ENCODE measurements around the gene WNT10A. TPM values are rescaled to one million over a fixed set of nuclear protein-coding genes. Genes with fewer than 3 reads are reported as not detected.

Gene WNT10A
- total RNA-seq, 1 experiment from 2014 or later = 0.10 TPM

- Histone ChIP-seq H3K27ac (no peak overlapping the region), H3K9me3 (replicated peaks) (no peaks in the 10 kb centered on the region), H3K36me3 (no peaks in the 10 kb centered on the region), H3K4me3 (no peak overlapping the region), H3K4me1 (peaks cover 28% of the 10 kb centered on the region), H3K27me3 (0 out of 2 replicates have a peak, but pooled peaks cover 4% of the 10 kb centered on the region)
- DNase-seq = no peak
These were observed 7.7 kb downstream of the WNT10A start for GRCh38 chr2:218888341-218888740.

DNA sequence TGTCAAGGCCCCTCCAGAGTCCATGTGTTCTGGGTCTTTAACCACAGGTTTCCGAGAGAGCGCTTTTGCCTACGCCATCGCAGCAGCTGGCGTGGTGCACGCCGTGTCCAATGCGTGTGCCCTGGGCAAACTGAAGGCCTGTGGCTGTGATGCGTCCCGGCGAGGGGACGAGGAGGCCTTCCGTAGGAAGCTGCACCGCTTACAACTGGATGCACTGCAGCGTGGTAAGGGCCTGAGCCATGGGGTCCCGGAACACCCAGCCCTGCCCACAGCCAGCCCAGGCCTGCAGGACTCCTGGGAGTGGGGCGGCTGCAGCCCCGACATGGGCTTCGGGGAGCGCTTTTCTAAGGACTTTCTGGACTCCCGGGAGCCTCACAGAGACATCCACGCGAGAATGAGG lies 9.3 kb downstream of the WNT10A start:
- H3K36me3 ChIP-seq = no peaks in the 10 kb centered on the region
- H3K27me3 ChIP-seq = no peaks in the 10 kb centered on the region
- no peak overlapping the region for H3K4me3 ChIP-seq
- no peak for DNase-seq
- peaks cover 43% of the 10 kb centered on the region for H3K4me1 ChIP-seq
- no peaks in the 10 kb centered on the region for H3K9me3 ChIP-seq (replicated peaks)
- H3K27ac ChIP-seq = no peak overlapping the region

DNA sequence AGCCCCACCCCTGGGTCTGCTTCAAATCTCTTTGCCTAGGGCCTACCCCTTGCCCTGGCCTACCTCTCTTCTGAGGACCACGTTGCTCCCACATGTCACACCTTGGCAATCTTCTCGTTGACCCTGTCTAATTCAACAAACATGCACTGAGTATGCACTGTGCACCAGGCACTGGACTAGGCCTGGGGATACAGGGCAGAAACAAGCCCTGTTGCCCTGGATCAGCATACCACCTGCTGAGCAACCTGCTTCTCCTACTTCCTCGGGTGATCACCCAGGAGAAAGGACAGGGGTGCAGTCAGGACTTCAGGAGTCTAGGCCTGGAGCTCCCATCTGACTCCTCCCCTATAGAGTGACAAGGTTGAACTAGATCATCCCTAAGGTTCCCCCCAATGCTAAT lies 9.7 kb downstream of the WNT10A start:
- no peak for DNase-seq
- no peaks in the 10 kb centered on the region for H3K27me3 ChIP-seq
- H3K9me3 ChIP-seq (replicated peaks) = no peaks in the 10 kb centered on the region
- H3K4me3 ChIP-seq = no peak overlapping the region
- no peaks in the 10 kb centered on the region for H3K36me3 ChIP-seq
- H3K4me1 ChIP-seq = peaks cover 48% of the 10 kb centered on the region
- no peak overlapping the region for H3K27ac ChIP-seq

GRCh38 chr2:218891275-218892135 lies 10.9 kb downstream of the WNT10A start:
- Histone ChIP-seq H3K4me1 (peaks cover 49% of the 10 kb centered on the region), H3K27ac (no peak overlapping the region), H3K9me3 (replicated peaks) (no peaks in the 10 kb centered on the region), H3K4me3 (no peak overlapping the region), H3K36me3 (no peaks in the 10 kb centered on the region), H3K27me3 (no peaks in the 10 kb centered on the region)
- DNase-seq = no peak

GRCh38 chr2:218892693-218893348 lies 12.2 kb downstream of the WNT10A start:
- Histone ChIP-seq H3K4me1 (peaks cover 42% of the 10 kb centered on the region), H3K4me3 (no peak overlapping the region), H3K27me3 (no peaks in the 10 kb centered on the region), H3K27ac (no peak overlapping the region), H3K36me3 (no peaks in the 10 kb centered on the region), H3K9me3 (replicated peaks) (no peaks in the 10 kb centered on the region)
- DNase-seq = no peak

- DNase-seq = no peak
- no peaks in the 10 kb centered on the region for H3K27me3 ChIP-seq
- no peaks in the 10 kb centered on the region for H3K9me3 ChIP-seq (replicated peaks)
- no peaks in the 10 kb centered on the region for H3K36me3 ChIP-seq
- H3K27ac ChIP-seq = no peak overlapping the region
- peaks cover 46% of the 10 kb centered on the region for H3K4me1 ChIP-seq
- H3K4me3 ChIP-seq = no peak overlapping the region
These were observed 12.9 kb downstream of the WNT10A start for GRCh38 chr2:218893349-218894150.

DNA sequence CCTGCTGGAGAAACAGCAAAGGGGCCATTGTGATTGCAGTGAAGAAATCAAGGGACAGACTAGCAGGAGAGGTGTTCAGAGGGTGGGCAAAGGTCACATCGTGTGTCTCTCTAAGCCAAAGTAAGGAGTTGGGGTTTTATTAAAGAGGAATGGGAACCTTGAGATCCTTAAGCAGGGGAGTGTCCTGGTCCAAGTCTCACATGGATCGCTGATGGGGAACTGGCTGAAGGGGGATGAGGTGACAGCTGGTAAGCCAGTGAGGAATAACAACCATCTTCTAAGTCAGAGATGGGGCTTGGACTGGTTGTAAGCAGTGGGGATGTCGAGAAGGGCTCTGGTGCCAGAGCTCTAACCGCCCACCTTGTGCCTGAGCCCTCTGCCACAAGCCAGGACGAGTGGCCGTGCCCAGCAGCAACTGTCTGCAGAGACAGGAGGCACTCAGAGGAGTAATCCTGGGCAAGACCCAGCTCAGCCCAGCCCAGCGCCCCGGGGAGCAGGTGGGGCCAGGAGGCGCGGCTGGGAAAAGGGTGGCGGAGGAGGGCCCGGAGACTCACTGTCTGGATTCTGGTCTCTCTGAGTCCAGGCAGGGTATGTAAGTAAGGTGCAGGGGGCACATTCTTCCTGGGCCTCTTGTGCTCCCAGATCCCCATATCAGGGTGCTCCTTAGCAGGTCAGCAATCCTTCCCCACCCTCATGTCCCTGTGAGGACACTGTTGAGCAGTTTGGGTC lies 13.7 kb downstream of the WNT10A start:
- Histone ChIP-seq H3K36me3 (no peaks in the 10 kb centered on the region), H3K4me1 (peaks cover 46% of the 10 kb centered on the region), H3K4me3 (no peak overlapping the region), H3K27ac (no peak overlapping the region), H3K9me3 (replicated peaks) (no peaks in the 10 kb centered on the region), H3K27me3 (no peaks in the 10 kb centered on the region; the same call in 1 of the 2 replicates)
- DNase-seq = no peak

- Histone ChIP-seq H3K36me3 (no peaks in the 10 kb centered on the region), H3K27ac (no peak overlapping the region), H3K9me3 (replicated peaks) (no peaks in the 10 kb centered on the region), H3K27me3 (no peaks in the 10 kb centered on the region; the same call in 1 of the 2 replicates), H3K4me1 (peaks cover 46% of the 10 kb centered on the region), H3K4me3 (no peak overlapping the region)
- no peak for DNase-seq
These were observed 14.2 kb downstream of the WNT10A start for GRCh38 chr2:218894880-218895157.

DNA sequence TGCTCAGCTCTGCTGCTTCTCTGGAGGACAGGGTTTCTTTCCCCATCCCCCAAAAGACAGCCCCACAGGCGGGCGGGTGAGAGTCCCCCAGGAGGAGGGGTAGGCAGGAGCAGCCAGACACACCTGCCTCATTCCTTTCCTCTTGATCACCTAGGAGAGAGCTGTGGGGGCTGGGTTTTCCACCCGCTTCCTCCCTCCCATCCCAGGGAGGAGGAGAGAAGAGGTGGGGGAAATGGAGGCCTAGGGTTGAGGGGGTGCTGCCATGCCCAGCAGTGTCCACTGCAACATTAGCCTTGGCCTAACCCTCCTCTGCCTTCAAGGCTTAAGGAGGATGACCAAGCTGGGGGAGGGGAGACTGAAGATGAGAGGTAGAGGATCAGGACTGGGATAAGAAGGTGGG lies 14.7 kb downstream of the WNT10A start:
- Histone ChIP-seq H3K27me3 (no peaks in the 10 kb centered on the region; the same call in 1 of the 2 replicates), H3K36me3 (no peaks in the 10 kb centered on the region), H3K4me3 (no peak overlapping the region), H3K9me3 (replicated peaks) (no peaks in the 10 kb centered on the region), H3K27ac (no peak overlapping the region), H3K4me1 (peaks cover 46% of the 10 kb centered on the region)
- no peak for DNase-seq

DNA sequence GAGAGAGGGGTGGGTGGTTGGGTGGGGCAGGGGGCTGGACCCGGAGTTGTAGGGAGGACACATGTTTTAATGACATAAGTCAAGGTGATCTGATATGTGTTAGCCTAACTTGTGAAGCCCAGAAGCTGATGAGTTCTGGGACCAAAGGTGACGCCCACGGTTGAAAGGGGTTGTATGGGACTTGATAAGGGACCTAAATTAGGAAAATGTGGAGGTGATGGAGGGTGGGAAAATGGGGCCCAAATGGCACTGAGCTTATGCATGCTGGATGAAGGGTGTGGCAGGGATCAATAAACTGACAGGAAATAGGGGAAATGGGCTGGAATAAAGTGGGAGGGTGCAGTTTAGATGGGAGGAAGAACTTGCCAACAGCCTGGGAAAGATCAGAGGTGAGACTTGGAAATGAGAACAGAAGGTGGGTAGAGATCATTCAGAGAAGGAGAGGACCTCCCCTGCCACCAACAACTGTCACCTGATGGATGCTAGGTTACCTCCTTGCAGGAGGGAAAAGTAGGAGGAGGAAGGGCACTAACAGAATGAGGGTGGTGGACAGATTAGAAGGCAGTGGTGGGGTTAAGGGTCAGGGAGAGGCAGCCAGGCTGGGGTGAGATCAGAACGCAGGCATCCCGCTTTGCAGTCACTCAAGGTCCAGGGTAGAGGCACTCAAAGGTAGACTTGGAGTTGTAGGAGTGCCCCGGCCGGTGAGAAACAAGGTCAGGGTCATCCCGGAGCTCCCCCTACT lies 15.3 kb downstream of the WNT10A start:
- DNase-seq = no peak
- no peak overlapping the region for H3K27ac ChIP-seq
- no peaks in the 10 kb centered on the region; the same call in 1 of the 2 replicates for H3K27me3 ChIP-seq
- H3K36me3 ChIP-seq = no peaks in the 10 kb centered on the region
- no peak overlapping the region for H3K4me3 ChIP-seq
- no peaks in the 10 kb centered on the region for H3K9me3 ChIP-seq (replicated peaks)
- peaks cover 46% of the 10 kb centered on the region for H3K4me1 ChIP-seq

DNA sequence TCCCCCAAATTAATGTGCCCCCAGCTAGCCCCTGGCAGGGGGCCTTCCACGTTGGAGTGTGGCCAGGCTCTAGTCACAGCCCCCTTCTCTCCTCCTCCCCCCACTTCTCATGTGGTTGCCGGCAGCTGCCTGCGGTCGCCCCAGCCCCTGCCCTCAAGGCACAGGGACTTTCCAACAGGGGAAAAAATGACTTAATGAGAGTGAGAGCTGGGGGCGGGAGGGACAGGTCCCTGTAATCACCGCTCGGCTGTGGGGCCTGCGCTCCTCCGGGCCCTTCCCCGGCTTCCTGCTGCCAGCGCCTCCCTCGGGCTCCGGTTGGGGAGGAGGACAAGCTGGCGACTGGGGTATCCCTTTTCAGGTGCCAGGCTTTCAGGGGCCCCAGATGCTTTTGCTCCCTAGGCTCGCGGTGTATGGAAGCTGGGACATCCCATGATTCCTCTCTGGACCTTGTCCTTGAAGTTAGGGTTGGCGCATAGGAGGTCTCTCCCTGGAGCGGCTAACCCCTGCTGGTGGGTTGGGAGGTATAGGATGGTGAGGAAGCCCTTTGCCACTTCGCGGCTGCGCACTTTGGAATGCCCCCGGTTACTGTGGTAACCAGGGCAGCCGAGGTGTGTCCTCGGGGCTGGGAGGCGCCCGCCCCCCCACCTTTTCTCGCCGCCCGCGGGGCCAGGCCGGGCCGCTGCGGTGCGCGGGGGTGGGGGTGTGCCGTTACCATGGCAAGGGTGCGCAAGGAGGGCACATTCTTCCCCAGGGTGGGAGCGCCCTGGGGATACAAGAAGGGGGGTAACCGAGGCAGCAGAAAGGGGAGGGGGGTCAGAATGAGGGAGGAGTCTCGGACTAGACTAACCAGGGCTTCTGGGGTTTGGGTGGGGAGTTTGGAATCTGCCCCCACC lies 16.1 kb downstream of the WNT10A start:
- Histone ChIP-seq H3K27ac (0 out of 2 replicates have a peak overlapping the region, but pooled peaks have one; percentile 6), H3K27me3 (no peaks in the 10 kb centered on the region; the same call in 1 of the 2 replicates), H3K9me3 (replicated peaks) (no peaks in the 10 kb centered on the region), H3K36me3 (no peaks in the 10 kb centered on the region), H3K4me1 (peaks cover 46% of the 10 kb centered on the region), H3K4me3 (peak overlapping the region; percentile 48)
- DNase-seq = peak; percentile 84 to 87

GRCh38 chr2:218897394-218898108 lies 16.9 kb downstream of the WNT10A start:
- H3K27me3 ChIP-seq = no peaks in the 10 kb centered on the region; the same call in 1 of the 2 replicates
- H3K36me3 ChIP-seq = no peaks in the 10 kb centered on the region
- H3K27ac ChIP-seq = no peak overlapping the region
- H3K9me3 ChIP-seq (replicated peaks) = no peaks in the 10 kb centered on the region
- peak overlapping the region; percentile 48 for H3K4me3 ChIP-seq
- H3K4me1 ChIP-seq = peaks cover 39% of the 10 kb centered on the region
- no peak for DNase-seq

Measured in SJCRH30 (cell line).